ENCODE results near the gene SEC14L6. TPM values are rescaled to one million over a fixed set of nuclear protein-coding genes. Genes with fewer than 3 reads are reported as not detected.

The SEC14L6 gene
- total RNA-seq, 4 donors from 2014 or later, result 15.2 to 105 (median 41.4) TPM

Other genes starting within 250 kb of the SEC14L6 start
- gene TBC1D10A, start 219.8 kb downstream of the SEC14L6 start, total RNA-seq, result 10 to 100 TPM; 38.3 to 49.2 (median 43.0) TPM
- gene SF3A1, start 189.8 kb downstream of the SEC14L6 start, total RNA-seq, result 100 to 1,000 TPM; 112 to 208 (median 152) TPM
- 1 to 10 TPM; 2.2 to 4.7 (median 3.1) TPM for gene CCDC157, start 189.7 kb downstream of the SEC14L6 start, total RNA-seq
- 10 to 100 TPM in 2 of 4 donors, 1 to 10 TPM in 2; 6.3 to 15.5 (median 10.2) TPM for gene RNF215, start 159.3 kb downstream of the SEC14L6 start, total RNA-seq
- gene SEC14L2, start 149.7 kb downstream of the SEC14L6 start, total RNA-seq, result 10 to 100 TPM in 3 of 4 donors, 1 to 10 TPM in 1; 8.9 to 19.9 (median 13.5) TPM
- 10 to 100 TPM in 1 of 4 donors, 1 to 10 TPM in 3; 2.5 to 13.7 (median 3.5) TPM for gene MTFP1, start 121.0 kb downstream of the SEC14L6 start, total RNA-seq
- not detected for gene SEC14L3, start 74.7 kb downstream of the SEC14L6 start, total RNA-seq
- 1 to 10 TPM; 2.2 to 3.3 (median 2.7) TPM for gene SEC14L4, start 41.0 kb downstream of the SEC14L6 start, total RNA-seq
- 1 to 10 TPM; 1.2 to 3.7 (median 2.4) TPM for gene GAL3ST1, start 27.9 kb upstream of the SEC14L6 start, total RNA-seq
- gene PES1, start 45.2 kb upstream of the SEC14L6 start, total RNA-seq, result 10 to 100 TPM; 46.7 to 59.9 (median 53.1) TPM
- 10 to 100 TPM in 2 of 4 donors, 1 to 10 TPM in 2; 4.9 to 24.2 (median 11.0) TPM for gene TCN2, start 60.4 kb upstream of the SEC14L6 start, total RNA-seq
- gene SLC35E4, start 89.0 kb upstream of the SEC14L6 start, total RNA-seq, result 10 to 100 TPM; 17.0 to 20.3 (median 18.8) TPM
- 10 to 100 TPM; 14.2 to 20.4 (median 16.5) TPM for gene DUSP18, start 121.1 kb upstream of the SEC14L6 start, total RNA-seq
- gene OSBP2, start 148.1 kb upstream of the SEC14L6 start, total RNA-seq, result 10 to 100 TPM in 1 of 4 donors, 1 to 10 TPM in 3; 3.9 to 11.3 (median 6.4) TPM

All from suprapubic skin (tissue), 4 donors.